HCT116 (cell line): Measurements from ENCODE around the gene MAML3. TPM values are rescaled to one million over a fixed set of nuclear protein-coding genes. Genes with fewer than 3 reads are reported as not detected.

Experiments
- ATAC-seq: fragments of 200-7000 bp; cut with Tn5 transposase; 2 replicates; pipeline ENCODE4 v1.9.1; 2020; ENCODE audit warnings: mild to moderate bottlenecking, moderate library complexity
- BruUV-seq: library from RNA; stranded (reverse); fragments of 400-500 nt; replicated peaks from 2 replicates; lab custom pipeline; 2021; lab: Mats Ljungman, UMichigan
- CTCF ChIA-PET: fragments of 300-600 bp; sonication (Branson Sonifier 250); formaldehyde crosslinking; loops from one replicate; lab custom pipeline; 2021; ENCODE audit warnings: antibody characterized with exemption; lab: Charles Lee
- POLR2A ChIA-PET: fragments of 300-600, 350-600 bp; sonication (Branson Sonifier 250); formaldehyde crosslinking; loops from one replicate; lab custom pipeline; 2021; ENCODE audit warnings: antibody characterized with exemption; lab: Charles Lee
- RAD21 ChIA-PET, 2 experiments: fragments of 300-600 bp; sonication (Branson Sonifier 250); formaldehyde crosslinking; loops; one replicate each; lab custom pipeline; 2023; ENCODE audit warnings: low total read pairs in 2 of 2; ENCODE audit not compliant: uncharacterized antibody in 2 of 2, unreplicated experiment in 2 of 2, low non-redundant PET in 1 of 2; lab: Charles Lee
- DNase-seq: peaks from one replicate; pipeline ENCODE4 v3.0.0-alpha.2; 2010; ENCODE audit warnings: low read depth, low spot score
- H2AFZ ChIP-seq: fragments of 200-600 bp; shearing (Covaris generic), sonication (generic); 2 replicates; pipeline ENCODE4 v1.6.1; 2017; ENCODE audit warnings: low read depth, mixed run types, mixed read lengths, antibody characterized with exemption, low read length; ENCODE audit not compliant: poor library complexity, severe bottlenecking
- H3K27ac ChIP-seq: 2 replicates; pipeline ENCODE4 v1.5.1; 2012; ENCODE audit warnings: low read depth, low read length
- H3K27me3 ChIP-seq: fragments of 200-600 bp; sonication (generic); 2 replicates; pipeline ENCODE4 v1.6.1; 2016; ENCODE audit warnings: mixed run types, low read length, mixed read lengths; ENCODE audit not compliant: insufficient read depth
- H3K36me3 ChIP-seq, 2 experiments: fragments of 200-500 bp in 1 of 2; fragments of 200-600 bp in 1 of 2; sonication (Bioruptor generic) in 1 of 2; sonication (generic) in 1 of 2; 2 replicates each; pipeline versions ENCODE4 v1.5.1 to v1.6.1; 2014 to 2016; ENCODE audit warnings: low read length in 2 of 2, inconsistent platforms in 1 of 2, mixed read lengths in 1 of 2, mixed run types in 1 of 2; ENCODE audit not compliant: insufficient read depth in 2 of 2, control insufficient read depth in 1 of 2
- H3K4me1 ChIP-seq, 2 experiments: fragments of 200-600 bp in 1 of 2; sonication (generic) in 1 of 2; 2 replicates each; pipeline versions ENCODE4 v1.5.1 to v1.6.1; 2012 to 2017; ENCODE audit warnings: low read length in 2 of 2, inconsistent platforms in 1 of 2, mild to moderate bottlenecking in 1 of 2, mixed read lengths in 1 of 2, mixed run types in 1 of 2, moderate library complexity in 1 of 2; ENCODE audit not compliant: insufficient read depth in 2 of 2, control insufficient read depth in 1 of 2
- H3K4me2 ChIP-seq: fragments of 200-600 bp; sonication (generic); 2 replicates; pipeline ENCODE4 v1.6.1; 2017; ENCODE audit warnings: mixed run types, low read length, mixed read lengths
- H3K4me3 ChIP-seq, 2 experiments: fragments of 200-600 bp in 1 of 2; sonication (generic) in 1 of 2; replicated peaks in 1 of 2; 2 replicates each; pipeline ENCODE4 v1.5.1; 2011 to 2016; ENCODE audit warnings: low read length in 2 of 2, control low read depth in 1 of 2, low read depth in 1 of 2, mild to moderate bottlenecking in 1 of 2, mixed read lengths in 1 of 2, mixed run types in 1 of 2
- H3K79me2 ChIP-seq: fragments of 200-600 bp; sonication (generic); 2 replicates; pipeline ENCODE4 v1.6.1; 2017; ENCODE audit warnings: mild to moderate bottlenecking, mixed run types, low read length, moderate library complexity, mixed read lengths; ENCODE audit not compliant: insufficient read depth
- H3K9ac ChIP-seq: fragments of 200-600 bp; sonication (generic); 2 replicates; pipeline ENCODE4 v1.6.1; 2016; ENCODE audit warnings: low read length, mixed read lengths
- H3K9me2 ChIP-seq: fragments of 200-600 bp; sonication (generic), shearing (Covaris generic); 2 replicates; pipeline ENCODE4 v1.6.1; 2017; ENCODE audit warnings: mixed run types, mild to moderate bottlenecking, moderate library complexity; ENCODE audit not compliant: insufficient read depth
- H3K9me3 ChIP-seq, 2 experiments: fragments of 200-500 bp in 1 of 2; fragments of 200-600 bp in 1 of 2; sonication (Bioruptor generic) in 1 of 2; sonication (generic) in 1 of 2; 2 replicates each; pipeline ENCODE4 v1.6.1; 2014 to 2017; ENCODE audit warnings: low read length in 2 of 2, mixed read lengths in 2 of 2, inconsistent platforms in 1 of 2, low read depth in 1 of 2, mild to moderate bottlenecking in 1 of 2, mixed run types in 1 of 2, moderate library complexity in 1 of 2; ENCODE audit not compliant: control insufficient read depth in 1 of 2, insufficient read depth in 1 of 2
- H4K20me1 ChIP-seq: fragments of 200-600 bp; sonication (generic), shearing (Covaris generic); 2 replicates; pipeline ENCODE4 v1.6.1; 2017; ENCODE audit warnings: mixed run types, mild to moderate bottlenecking, moderate library complexity; ENCODE audit not compliant: insufficient read depth
- ATF3 ChIP-seq: IDR thresholded peaks from 2 replicates; pipeline ENCODE4 v1.6.1; 2012
- CEBPB ChIP-seq: IDR thresholded peaks from 2 replicates; pipeline ENCODE4 v1.6.1; 2012; ENCODE audit warnings: low read depth
- CTCF ChIP-seq, 3 experiments: fragments of 200-600 bp in 1 of 3; sonication (generic) in 1 of 3; IDR thresholded peaks in 2 of 3; conservative IDR thresholded peaks in 1 of 3; 2 replicates each; pipeline ENCODE4 v1.5.1; 2012 to 2017; ENCODE audit warnings: low read depth in 2 of 3, low read length in 2 of 3, antibody characterized with exemption in 1 of 3, borderline replicate concordance in 1 of 3, control low read depth in 1 of 3, mild to moderate bottlenecking in 1 of 3, mixed read lengths in 1 of 3, mixed run types in 1 of 3, moderate library complexity in 1 of 3; ENCODE audit not compliant: insufficient read depth in 1 of 3
- EGR1 ChIP-seq: IDR thresholded peaks from 2 replicates; pipeline ENCODE4 v1.6.1; 2012; ENCODE audit warnings: low read depth
- ELF1 ChIP-seq: IDR thresholded peaks from 2 replicates; pipeline ENCODE4 v1.6.1; 2012; ENCODE audit warnings: low read depth, borderline replicate concordance
- EZH2 ChIP-seq: fragments of 200-600 bp; sonication (generic); IDR thresholded peaks from 2 replicates; pipeline ENCODE4 v1.6.1; 2017; ENCODE audit warnings: antibody characterized with exemption, mixed run types
- EZH2phosphoT487 ChIP-seq: fragments of 200-600 bp; IDR thresholded peaks from 2 replicates; pipeline ENCODE4 v1.6.1; 2018; ENCODE audit warnings: antibody characterized with exemption, borderline replicate concordance
- JUND ChIP-seq: IDR thresholded peaks from 2 replicates; pipeline ENCODE4 v1.6.1; 2012
- MAX ChIP-seq: IDR thresholded peaks from 2 replicates; pipeline ENCODE4 v1.6.1; 2012
- POLR2AphosphoS5 ChIP-seq: IDR thresholded peaks from 2 replicates; pipeline ENCODE4 v1.6.1; 2011; ENCODE audit warnings: mild to moderate bottlenecking, low read depth, low read length, moderate library complexity
- REST ChIP-seq: IDR thresholded peaks from 2 replicates; pipeline ENCODE4 v1.6.1; 2012; ENCODE audit warnings: low read depth
- SIN3A ChIP-seq: IDR thresholded peaks from 2 replicates; pipeline ENCODE4 v1.6.1; 2012; ENCODE audit warnings: low read depth
- SRF ChIP-seq: IDR thresholded peaks from 2 replicates; pipeline ENCODE4 v1.6.1; 2012; ENCODE audit warnings: low read depth
- TCF7L2 ChIP-seq: IDR thresholded peaks from 2 replicates; pipeline ENCODE4 v1.7.0; 2011; ENCODE audit warnings: borderline replicate concordance, inconsistent platforms; ENCODE audit not compliant: insufficient read depth, insufficient read length; ENCODE audit errors: extremely low read depth
- ZFX ChIP-seq: fragments of 450-650 bp; IDR thresholded peaks from 2 replicates; pipeline ENCODE4 v1.6.1; 2017
- intact Hi-C: fragments of 100-400 bp; cut with micrococcal nuclease; formaldehyde crosslinking; loops from 2 replicates; pipeline ENCODE4 v1.10.0; 2022
- total RNA-seq: library from RNA; stranded (reverse); gene quantifications from one replicate; pipeline ENCODE4 v1.2.1, GENCODE V29; 2021; ENCODE audit not compliant: unreplicated experiment

MAML3 gene
- total RNA-seq, 1 experiment from 2014 or later: 3.1 TPM

GRCh38 chr4:139767585-139767984, 386.4 kb downstream of the MAML3 start (continued):
- TF ChIP-seq TCF7L2 (no peak), CEBPB (no peak), SRF (no peak)

- H4K20me1 ChIP-seq: no peaks in the 10 kb centered on the region
- intact Hi-C loops: no loop called here
- no peak overlapping the region for H3K27ac ChIP-seq
- no peaks in the 10 kb centered on the region for H3K36me3 ChIP-seq
- ChIA-PET POLR2A (no interaction called here), CTCF (no interaction called here), RAD21 (no interaction called here)
- no peak for DNase-seq
- no peak overlapping the region for H3K4me3 ChIP-seq
- BruUV-seq: no TSS peak
- no peak for TF ChIP-seq EZH2
- no peak for TF ChIP-seq JUND
- TF ChIP-seq SIN3A: no peak
- no peak for TF ChIP-seq EZH2phosphoT487
- TF ChIP-seq EGR1: no peak
- no peak for TF ChIP-seq ATF3
- TF ChIP-seq ZFX: no peak
- no peak for TF ChIP-seq REST
- no peak for TF ChIP-seq CEBPB
- TF ChIP-seq CTCF (IDR thresholded peaks at IDR 0.05 in 2 of 3, conservative IDR thresholded peaks at IDR 0.05 in 1 of 3; ENCODE audit: borderline replicate concordance in 1 of 3, insufficient read depth in 1 of 3, low read depth in 2 of 3, low read length in 2 of 3): no peak
- no peak for TF ChIP-seq POLR2AphosphoS5
- no peak for TF ChIP-seq ELF1
- TF ChIP-seq MAX: no peak
- H3K9me2 ChIP-seq: no peaks in the 10 kb centered on the region
- H3K4me1 ChIP-seq: no peaks in the 10 kb centered on the region
- H2AFZ ChIP-seq: no peak overlapping the region
- no peaks in the 10 kb centered on the region for H3K9me3 ChIP-seq
- ATAC-seq: no peak
- H3K9ac ChIP-seq: no peak overlapping the region
- no peak overlapping the region for H3K4me2 ChIP-seq
- H3K27me3 ChIP-seq: no peaks in the 10 kb centered on the region
- H3K79me2 ChIP-seq: no peaks in the 10 kb centered on the region
Measured at GRCh38 chr4:139767168-139767567, 386.8 kb downstream of the MAML3 start.
